Osteocyte (in vitro differentiated cells): ENCODE measurements around the gene FAM193B. TPM values are rescaled to one million over a fixed set of nuclear protein-coding genes. Genes with fewer than 3 reads are reported as not detected.
A peak's percentile ranks its signal among the peaks of the same experiment; 100 is the strongest.

Source experiments
- DNase-seq: peaks from one replicate; pipeline ENCODE4 v3.0.0; 2021; ENCODE audit warnings: mixed read lengths; ENCODE audit not compliant: unreplicated experiment; ENCODE audit errors: extremely low spot score
- H3K27ac Mint-ChIP-seq: one replicate; pipeline ENCODE4 v1.8.0; 2021; ENCODE audit warnings: mild to moderate bottlenecking, mixed read lengths; ENCODE audit not compliant: unreplicated experiment
- H3K27me3 Mint-ChIP-seq: one replicate; pipeline ENCODE4 v1.8.0; 2021; ENCODE audit warnings: mixed read lengths; ENCODE audit not compliant: unreplicated experiment
- H3K36me3 Mint-ChIP-seq: one replicate; pipeline ENCODE4 v1.8.0; 2021; ENCODE audit warnings: mixed read lengths; ENCODE audit not compliant: unreplicated experiment
- H3K4me1 Mint-ChIP-seq: one replicate; pipeline ENCODE4 v1.8.0; 2021; ENCODE audit warnings: mixed read lengths; ENCODE audit not compliant: unreplicated experiment
- H3K4me3 Mint-ChIP-seq: one replicate; pipeline ENCODE4 v1.8.0; 2021; ENCODE audit warnings: mild to moderate bottlenecking, moderate library complexity, mixed read lengths; ENCODE audit not compliant: unreplicated experiment
- H3K9me3 Mint-ChIP-seq: one replicate; pipeline ENCODE4 v1.8.0; 2021; ENCODE audit warnings: mixed read lengths; ENCODE audit not compliant: unreplicated experiment
- total RNA-seq: library from RNA; stranded (reverse); gene quantifications from 2 replicates; pipeline ENCODE4 v1.2.1, GENCODE V29; 2021
- TF ChIP-seq, protein P1 (sequence below): fragments of 200-600 bp; sonication (generic); IDR thresholded peaks from 2 replicates; pipeline ENCODE4 v1.5.0; 2021; ENCODE audit warnings: antibody characterized with exemption, mild to moderate bottlenecking, moderate library complexity

FAM193B gene
- total RNA-seq, 1 donor from 2014 or later, result 97.2 TPM

DNA sequence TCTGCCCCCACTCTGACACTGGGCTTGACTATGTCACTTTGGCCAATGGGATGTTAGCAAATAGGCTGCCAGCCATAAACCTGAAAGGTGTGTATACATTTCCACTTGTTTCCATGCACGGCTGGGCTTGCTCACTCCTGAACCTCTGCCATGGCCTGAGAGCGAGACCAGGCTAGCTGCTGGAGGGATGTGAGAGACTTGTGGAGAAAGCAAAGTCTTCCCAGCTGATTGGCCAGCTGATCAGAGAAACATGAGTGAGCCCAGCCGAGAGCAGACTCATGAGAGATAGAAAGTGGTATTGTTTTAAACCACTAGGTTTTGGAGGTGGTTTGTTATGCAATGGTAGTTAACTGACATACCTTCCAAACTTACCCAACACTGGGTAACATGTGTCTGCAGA, 13.9 kb downstream of the FAM193B start:
- DNase-seq, result no peak
- H3K36me3 Mint-ChIP-seq, result peaks cover 7% of the 10 kb centered on the region
- no peak overlapping the region for H3K4me3 Mint-ChIP-seq
- no peaks in the 10 kb centered on the region for H3K9me3 Mint-ChIP-seq
- H3K27ac Mint-ChIP-seq, result no peak overlapping the region
- peaks cover 75% of the 10 kb centered on the region for H3K4me1 Mint-ChIP-seq
- H3K27me3 Mint-ChIP-seq, result no peaks in the 10 kb centered on the region
- TF ChIP-seq, protein P1, sequence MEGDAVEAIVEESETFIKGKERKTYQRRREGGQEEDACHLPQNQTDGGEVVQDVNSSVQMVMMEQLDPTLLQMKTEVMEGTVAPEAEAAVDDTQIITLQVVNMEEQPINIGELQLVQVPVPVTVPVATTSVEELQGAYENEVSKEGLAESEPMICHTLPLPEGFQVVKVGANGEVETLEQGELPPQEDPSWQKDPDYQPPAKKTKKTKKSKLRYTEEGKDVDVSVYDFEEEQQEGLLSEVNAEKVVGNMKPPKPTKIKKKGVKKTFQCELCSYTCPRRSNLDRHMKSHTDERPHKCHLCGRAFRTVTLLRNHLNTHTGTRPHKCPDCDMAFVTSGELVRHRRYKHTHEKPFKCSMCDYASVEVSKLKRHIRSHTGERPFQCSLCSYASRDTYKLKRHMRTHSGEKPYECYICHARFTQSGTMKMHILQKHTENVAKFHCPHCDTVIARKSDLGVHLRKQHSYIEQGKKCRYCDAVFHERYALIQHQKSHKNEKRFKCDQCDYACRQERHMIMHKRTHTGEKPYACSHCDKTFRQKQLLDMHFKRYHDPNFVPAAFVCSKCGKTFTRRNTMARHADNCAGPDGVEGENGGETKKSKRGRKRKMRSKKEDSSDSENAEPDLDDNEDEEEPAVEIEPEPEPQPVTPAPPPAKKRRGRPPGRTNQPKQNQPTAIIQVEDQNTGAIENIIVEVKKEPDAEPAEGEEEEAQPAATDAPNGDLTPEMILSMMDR, result no peak

DNA sequence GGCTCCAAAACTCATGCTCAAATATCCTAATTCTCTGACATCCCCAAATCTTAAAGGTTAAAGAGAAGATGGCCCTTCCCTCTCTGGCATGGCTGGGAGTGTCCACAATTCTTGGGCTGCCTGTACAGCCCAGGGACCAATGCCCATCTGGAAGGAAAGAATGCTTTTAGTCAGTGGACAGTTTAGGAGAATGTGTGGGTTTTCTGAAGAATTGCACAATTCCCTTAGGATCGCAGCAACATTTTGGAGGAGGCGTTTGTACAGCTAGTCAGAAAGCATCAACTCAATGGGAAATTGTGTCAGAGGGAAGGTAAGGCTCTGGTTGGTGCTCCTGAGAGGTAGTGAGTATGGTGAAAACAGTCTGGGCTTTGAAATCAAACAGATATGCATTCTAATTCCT, 15.0 kb downstream of the FAM193B start:
- Mint-ChIP-seq H3K27ac (peak overlapping the region; percentile 85), H3K27me3 (no peaks in the 10 kb centered on the region), H3K9me3 (no peaks in the 10 kb centered on the region), H3K4me3 (peak overlapping the region; percentile 14), H3K4me1 (peaks cover 73% of the 10 kb centered on the region), H3K36me3 (peaks cover 11% of the 10 kb centered on the region)
- TF ChIP-seq, protein P1, result no peak
- DNase-seq, result no peak

DNA sequence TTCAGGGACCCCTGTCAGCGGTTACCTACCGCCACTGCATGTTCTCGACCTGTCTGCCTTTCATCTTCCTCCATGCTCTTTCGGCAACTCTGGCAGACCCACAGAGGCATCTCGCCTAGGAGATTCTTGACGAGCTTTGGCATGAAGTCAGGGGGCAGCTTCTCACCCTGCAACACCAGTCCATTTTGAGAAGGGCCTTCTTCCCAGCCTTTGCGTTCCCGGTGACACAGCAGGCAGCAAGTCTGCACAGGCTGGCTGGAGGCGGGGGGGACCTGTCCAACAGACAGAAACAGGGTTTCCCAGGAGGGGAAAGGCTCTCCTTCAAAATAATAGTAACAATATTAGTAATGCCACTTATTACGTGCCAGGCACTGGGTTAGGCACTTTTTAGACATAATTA, 15.5 kb downstream of the FAM193B start:
- H3K36me3 Mint-ChIP-seq, result peaks cover 13% of the 10 kb centered on the region
- peak overlapping the region; percentile 96 for H3K27ac Mint-ChIP-seq

DNA sequence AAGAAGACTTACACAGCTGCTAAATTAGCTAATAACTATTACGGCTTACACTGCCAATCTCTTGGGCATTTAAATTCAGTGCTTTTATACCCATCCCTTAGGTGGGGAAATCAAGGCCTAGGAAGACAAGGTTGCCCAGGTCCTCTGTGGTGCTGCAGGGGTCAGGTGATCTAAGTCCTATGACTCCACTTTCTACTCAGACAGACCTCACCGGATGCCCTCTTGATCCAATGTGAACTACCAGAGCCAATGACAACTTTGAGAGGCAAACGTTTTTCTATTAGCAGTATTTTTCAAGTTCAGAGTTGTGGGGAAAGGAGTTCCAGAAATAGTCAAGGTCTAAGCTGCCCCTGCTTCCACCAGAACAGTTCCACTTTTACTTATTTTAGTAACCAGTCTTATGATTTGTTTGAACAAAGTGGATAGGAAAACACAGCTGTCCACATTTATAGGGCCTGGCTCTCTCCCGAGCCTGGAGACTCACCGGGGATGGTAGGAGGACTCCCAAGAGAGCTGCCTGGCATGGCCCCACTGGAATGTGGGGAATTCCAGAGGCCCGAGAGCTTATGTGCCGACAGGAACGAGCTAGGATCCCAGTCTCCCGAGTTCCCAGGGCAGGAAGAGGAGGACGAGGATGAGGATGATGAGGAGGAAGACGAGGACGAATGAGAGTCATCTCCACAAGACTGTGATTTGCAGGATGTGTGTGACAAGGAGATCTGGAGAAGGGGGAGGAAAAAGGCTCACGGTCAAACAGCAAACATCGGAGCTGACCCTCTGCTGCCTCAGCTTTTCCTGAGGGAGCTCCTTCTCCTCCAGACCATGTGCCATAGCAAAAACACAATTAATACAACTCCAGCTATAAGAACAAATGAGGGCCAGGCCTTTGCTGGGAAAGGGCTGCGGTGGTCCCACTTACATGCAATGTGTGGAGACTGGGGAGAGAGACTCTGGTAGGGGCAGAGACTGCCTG, 16.7 kb downstream of the FAM193B start:
- Mint-ChIP-seq H3K27me3 (no peaks in the 10 kb centered on the region), H3K4me1 (peaks cover 58% of the 10 kb centered on the region), H3K9me3 (no peaks in the 10 kb centered on the region), H3K27ac (peak overlapping the region; percentile 96), H3K36me3 (peaks cover 21% of the 10 kb centered on the region), H3K4me3 (peak overlapping the region; percentile 55)
- peak; percentile 90 for DNase-seq
- TF ChIP-seq, protein P1, result no peak

More for the DNA sequence above, 15.5 kb downstream of the FAM193B start:
- no peak for DNase-seq
- no peaks in the 10 kb centered on the region for H3K9me3 Mint-ChIP-seq
- no peak overlapping the region for H3K4me3 Mint-ChIP-seq
- TF ChIP-seq, protein P1, result no peak
- H3K27me3 Mint-ChIP-seq, result no peaks in the 10 kb centered on the region
- H3K4me1 Mint-ChIP-seq, result peaks cover 67% of the 10 kb centered on the region

DNA sequence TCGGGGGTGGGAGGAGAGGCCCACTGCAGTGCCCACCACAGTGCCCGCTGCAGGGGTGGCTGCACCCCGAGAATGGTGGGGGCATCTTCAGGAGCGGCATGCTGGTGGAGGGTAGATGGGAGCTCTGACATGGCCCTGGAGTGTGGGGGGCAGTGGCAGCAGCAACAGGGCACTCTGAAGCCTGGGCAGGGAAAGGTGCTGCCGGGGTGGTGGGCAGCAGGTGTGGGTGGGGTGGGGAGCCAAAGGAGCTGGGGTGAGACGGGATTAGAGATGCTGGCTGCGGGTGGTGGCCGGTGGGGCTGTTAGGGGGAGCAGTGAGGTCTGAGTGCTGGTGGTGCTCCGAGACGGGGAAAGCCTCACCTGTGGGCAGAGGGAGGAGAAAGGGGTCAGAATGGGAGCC, 18.0 kb downstream of the FAM193B start:
- Mint-ChIP-seq H3K9me3 (no peaks in the 10 kb centered on the region), H3K27ac (peak overlapping the region; percentile 96), H3K4me3 (no peak overlapping the region), H3K27me3 (no peaks in the 10 kb centered on the region), H3K4me1 (peaks cover 58% of the 10 kb centered on the region), H3K36me3 (peaks cover 22% of the 10 kb centered on the region)
- no peak for DNase-seq
- TF ChIP-seq, protein P1, result no peak
